Hepatocyte (in vitro differentiated cells): ENCODE data around the gene FXYD1. TPM values are rescaled to one million over a fixed set of nuclear protein-coding genes. Genes with fewer than 3 reads are reported as not detected.

Experiments
- DNase-seq: peaks from one replicate; pipeline ENCODE4 v3.0.0-alpha.2; 2016; ENCODE audit warnings: low spot score
- H2AFZ ChIP-seq: fragments of 200-600 bp; sonication (generic); 2 replicates; pipeline ENCODE4 v1.6.0; 2016; ENCODE audit warnings: antibody characterized with exemption, mild to moderate bottlenecking
- H3K27ac ChIP-seq: fragments of 200-600 bp; sonication (generic); 2 replicates; pipeline ENCODE4 v1.5.1; 2016; ENCODE audit warnings: mild to moderate bottlenecking
- H3K27me3 ChIP-seq: fragments of 200-600 bp; sonication (generic); 2 replicates; pipeline ENCODE4 v1.6.1; 2016
- H3K36me3 ChIP-seq: fragments of 200-600 bp; sonication (generic); replicated peaks from 2 replicates; pipeline ENCODE4 v1.5.1; 2016; ENCODE audit warnings: low read depth; ENCODE audit not compliant: insufficient read depth
- H3K4me1 ChIP-seq: fragments of 200-600 bp; sonication (generic); 2 replicates; pipeline ENCODE4 v1.5.1; 2016; ENCODE audit warnings: mild to moderate bottlenecking, moderate library complexity; ENCODE audit not compliant: insufficient read depth
- H3K4me2 ChIP-seq: fragments of 200-600 bp; sonication (generic); 2 replicates; pipeline ENCODE4 v1.6.0; 2016
- H3K4me3 ChIP-seq: fragments of 200-600 bp; sonication (generic); 2 replicates; pipeline ENCODE4 v1.5.1; 2016; ENCODE audit warnings: mild to moderate bottlenecking
- H3K79me2 ChIP-seq: fragments of 200-600 bp; sonication (generic); 2 replicates; pipeline ENCODE4 v1.6.0; 2017; ENCODE audit warnings: mild to moderate bottlenecking
- H3K9me2 ChIP-seq: fragments of 200-600 bp; sonication (generic); replicated peaks from 2 replicates; pipeline ENCODE4 v1.6.0; 2017; ENCODE audit warnings: mild to moderate bottlenecking; ENCODE audit not compliant: insufficient read depth
- H3K9me3 ChIP-seq: fragments of 200-600 bp; sonication (generic); 2 replicates; pipeline ENCODE4 v1.5.1; 2016; ENCODE audit warnings: low read depth, mild to moderate bottlenecking
- H4K20me1 ChIP-seq: fragments of 200-600 bp; sonication (generic); 2 replicates; pipeline ENCODE4 v1.6.0; 2016; ENCODE audit warnings: mild to moderate bottlenecking; ENCODE audit not compliant: insufficient read depth, poor library complexity, severe bottlenecking
- EZH2 ChIP-seq: fragments of 200-600 bp; sonication (generic); IDR thresholded peaks from 2 replicates; pipeline ENCODE4 v1.6.1; 2016; ENCODE audit warnings: antibody characterized with exemption, mild to moderate bottlenecking, borderline replicate concordance
- EZH2phosphoT487 ChIP-seq: fragments of 200-600 bp; sonication (generic); IDR thresholded peaks from one replicate; pipeline ENCODE4 v1.6.1; 2018; ENCODE audit warnings: antibody characterized with exemption, mild to moderate bottlenecking, low read depth, moderate library complexity; ENCODE audit not compliant: unreplicated experiment, severe bottlenecking
- WGBS: methylation state at CpG from one replicate; pipeline ENCODE4 v1.1.6; 2016; ENCODE audit warnings: low lambda C conversion rate; ENCODE audit errors: missing lambda C conversion rate; 5-methylcytosine and 5-hydroxymethylcytosine counted together
- polyA plus RNA-seq: library from polyadenylated mRNA; unstranded; fragments of >200 nt; fragmentation: Nextera tagmentation; extraction: Ambion mirVana; gene quantifications from 2 replicates; pipeline ENCODE4 v1.2.1, GENCODE V29; 2016
- small RNA-seq: library from RNA; depleted of rRNA; stranded (forward); fragments of <200 nt; gene quantifications from one replicate; pipeline ENCODE3, GENCODE V24; 2014
- total RNA-seq: library from RNA; depleted of rRNA; stranded (reverse); fragments of >200 nt; gene quantifications from 2 replicates; pipeline ENCODE4 v1.2.3, GENCODE V29; 2014
- TF ChIP-seq, protein P1 (sequence below): fragments of 200-600 bp; sonication (generic); IDR thresholded peaks from 2 replicates; pipeline ENCODE4 v1.5.1; 2016; ENCODE audit warnings: antibody characterized with exemption, mild to moderate bottlenecking; ENCODE audit not compliant: poor library complexity

FXYD1 gene
- total and polyA plus RNA-seq, 2 experiments from 2014 or later = 2.9 to 22.0 TPM

DNA sequence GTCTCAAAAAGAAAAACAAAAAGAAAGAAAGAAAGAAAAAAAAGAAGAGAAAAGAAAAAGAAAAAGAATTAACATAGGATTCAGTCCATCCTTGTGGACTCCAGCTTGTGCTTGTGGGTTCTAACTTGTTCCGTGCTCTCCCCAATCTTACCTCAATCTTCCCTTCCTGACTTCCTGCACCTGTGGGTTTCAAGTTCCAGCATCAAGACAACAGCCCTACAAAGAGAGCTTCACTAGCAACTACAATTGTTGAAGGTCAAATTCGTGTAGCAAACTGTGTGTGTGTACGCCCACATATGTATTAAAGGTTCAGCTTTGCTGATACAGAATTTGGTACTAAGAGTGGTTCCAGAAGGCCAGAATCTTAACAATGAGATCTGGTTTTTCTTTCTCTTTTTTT, 41.2 kb downstream of the FXYD1 start:
- TF ChIP-seq, protein P1, sequence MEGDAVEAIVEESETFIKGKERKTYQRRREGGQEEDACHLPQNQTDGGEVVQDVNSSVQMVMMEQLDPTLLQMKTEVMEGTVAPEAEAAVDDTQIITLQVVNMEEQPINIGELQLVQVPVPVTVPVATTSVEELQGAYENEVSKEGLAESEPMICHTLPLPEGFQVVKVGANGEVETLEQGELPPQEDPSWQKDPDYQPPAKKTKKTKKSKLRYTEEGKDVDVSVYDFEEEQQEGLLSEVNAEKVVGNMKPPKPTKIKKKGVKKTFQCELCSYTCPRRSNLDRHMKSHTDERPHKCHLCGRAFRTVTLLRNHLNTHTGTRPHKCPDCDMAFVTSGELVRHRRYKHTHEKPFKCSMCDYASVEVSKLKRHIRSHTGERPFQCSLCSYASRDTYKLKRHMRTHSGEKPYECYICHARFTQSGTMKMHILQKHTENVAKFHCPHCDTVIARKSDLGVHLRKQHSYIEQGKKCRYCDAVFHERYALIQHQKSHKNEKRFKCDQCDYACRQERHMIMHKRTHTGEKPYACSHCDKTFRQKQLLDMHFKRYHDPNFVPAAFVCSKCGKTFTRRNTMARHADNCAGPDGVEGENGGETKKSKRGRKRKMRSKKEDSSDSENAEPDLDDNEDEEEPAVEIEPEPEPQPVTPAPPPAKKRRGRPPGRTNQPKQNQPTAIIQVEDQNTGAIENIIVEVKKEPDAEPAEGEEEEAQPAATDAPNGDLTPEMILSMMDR = no peak
- TF ChIP-seq EZH2phosphoT487 (no peak), EZH2 (no peak)
- WGBS = 92% methylated on average over 3 of the region's 3 CpGs
- DNase-seq = no peak

GRCh38 chr19:35181387-35181786, 42.8 kb downstream of the FXYD1 start:
- no peak for DNase-seq
- no peaks in the 10 kb centered on the region for H3K9me3 ChIP-seq
- no peaks in the 10 kb centered on the region for H4K20me1 ChIP-seq
- H3K4me2 ChIP-seq = no peak overlapping the region
- no peaks in the 10 kb centered on the region for H3K4me1 ChIP-seq
- no peaks in the 10 kb centered on the region for H3K9me2 ChIP-seq
- no peaks in the 10 kb centered on the region for H3K79me2 ChIP-seq
- WGBS = 89% methylated on average over 1 of the region's 1 CpG
- TF ChIP-seq EZH2phosphoT487 = no peak
- H2AFZ ChIP-seq = no peak overlapping the region
- no peak overlapping the region for H3K4me3 ChIP-seq
- H3K36me3 ChIP-seq = no peaks in the 10 kb centered on the region
- no peaks in the 10 kb centered on the region for H3K27me3 ChIP-seq
- no peak overlapping the region for H3K27ac ChIP-seq

More for the DNA sequence above, 41.2 kb downstream of the FXYD1 start:
- H3K9me3 ChIP-seq = no peaks in the 10 kb centered on the region
- H4K20me1 ChIP-seq = no peaks in the 10 kb centered on the region
- no peak overlapping the region for H3K4me3 ChIP-seq
- H3K79me2 ChIP-seq = no peaks in the 10 kb centered on the region
- no peaks in the 10 kb centered on the region for H3K4me1 ChIP-seq
- H2AFZ ChIP-seq = no peak overlapping the region
- no peaks in the 10 kb centered on the region for H3K27me3 ChIP-seq
- H3K36me3 ChIP-seq = no peaks in the 10 kb centered on the region
- H3K27ac ChIP-seq = no peak overlapping the region
- H3K9me2 ChIP-seq = no peaks in the 10 kb centered on the region
- no peak overlapping the region for H3K4me2 ChIP-seq

- 85% methylated on average over 1 of the region's 1 CpG for WGBS
- DNase-seq = no peak
- no peak overlapping the region for H3K27ac ChIP-seq
- no peaks in the 10 kb centered on the region for H3K9me2 ChIP-seq
- H3K4me2 ChIP-seq = no peak overlapping the region
- H3K27me3 ChIP-seq = no peaks in the 10 kb centered on the region
- H3K9me3 ChIP-seq = no peaks in the 10 kb centered on the region
- TF ChIP-seq, protein P1 = no peak
- TF ChIP-seq EZH2phosphoT487 = no peak
- TF ChIP-seq EZH2 = no peak
- H3K4me3 ChIP-seq = no peak overlapping the region
- no peaks in the 10 kb centered on the region for H4K20me1 ChIP-seq
- H3K79me2 ChIP-seq = no peaks in the 10 kb centered on the region
- no peak overlapping the region for H2AFZ ChIP-seq
- no peaks in the 10 kb centered on the region for H3K4me1 ChIP-seq
- no peaks in the 10 kb centered on the region for H3K36me3 ChIP-seq
Observed at GRCh38 chr19:35184267-35184666, 45.6 kb downstream of the FXYD1 start.

- no peaks in the 10 kb centered on the region for H3K79me2 ChIP-seq
- TF ChIP-seq EZH2phosphoT487 = no peak
- TF ChIP-seq EZH2 = no peak
- TF ChIP-seq, protein P1 = no peak
- no peak overlapping the region for H3K27ac ChIP-seq
- 87% methylated on average over 2 of the region's 2 CpGs for WGBS
- H3K9me2 ChIP-seq = no peaks in the 10 kb centered on the region
- no peaks in the 10 kb centered on the region for H3K4me1 ChIP-seq
- H2AFZ ChIP-seq = no peak overlapping the region
- no peaks in the 10 kb centered on the region for H4K20me1 ChIP-seq
- H3K36me3 ChIP-seq = no peaks in the 10 kb centered on the region
- H3K9me3 ChIP-seq = no peaks in the 10 kb centered on the region
- no peak overlapping the region for H3K4me2 ChIP-seq
- no peaks in the 10 kb centered on the region for H3K27me3 ChIP-seq
- no peak overlapping the region for H3K4me3 ChIP-seq
- DNase-seq = no peak
Observed at GRCh38 chr19:35184884-35185283, 46.3 kb downstream of the FXYD1 start.

Small RNA genes lying within 50 kb of the gene (small RNA-seq; reads per million reads assigned to genes)
- gene AC020907.2 = not detected

Other genes starting within 250 kb of the FXYD1 start
- gene ZNF30, start 211.9 kb upstream of the FXYD1 start, total RNA-seq = 3.0 and 3.2 TPM in 2 replicates
- gene ZNF30, start 211.9 kb upstream of the FXYD1 start, polyA plus RNA-seq = 1.1 and 1.2 TPM in 2 replicates
- gene ZNF792, start 174.6 kb upstream of the FXYD1 start, total RNA-seq = 9.5 and 10.6 TPM in 2 replicates
- gene ZNF792, start 174.6 kb upstream of the FXYD1 start, polyA plus RNA-seq = 3.5 and 3.6 TPM in 2 replicates
- gene GRAMD1A, start 138.5 kb upstream of the FXYD1 start, total RNA-seq = 34.8 and 35.4 TPM in 2 replicates
- gene GRAMD1A, start 138.5 kb upstream of the FXYD1 start, polyA plus RNA-seq = 80.2 and 92.4 TPM in 2 replicates
- 0.20 and 0.60 TPM in 2 replicates for gene SCN1B, start 108.4 kb upstream of the FXYD1 start, total RNA-seq
- 2.5 and 3.1 TPM in 2 replicates for gene SCN1B, start 108.4 kb upstream of the FXYD1 start, polyA plus RNA-seq
- gene HPN, start 97.1 kb upstream of the FXYD1 start, total RNA-seq = 150 and 162 TPM in 2 replicates
- 206 and 241 TPM in 2 replicates for gene HPN, start 97.1 kb upstream of the FXYD1 start, polyA plus RNA-seq
- 225 and 235 TPM in 2 replicates for gene FXYD3, start 23.0 kb upstream of the FXYD1 start, total RNA-seq
- gene FXYD3, start 23.0 kb upstream of the FXYD1 start, polyA plus RNA-seq = 491 and 542 TPM in 2 replicates
- 2.4 and 6.3 TPM in 2 replicates for gene LGI4, start 3.8 kb upstream of the FXYD1 start, total RNA-seq
- 5.2 and 8.8 TPM in 2 replicates for gene LGI4, start 3.8 kb upstream of the FXYD1 start, polyA plus RNA-seq
- 0.27 TPM in 1 of 2 replicates, not detected in the other for gene FXYD7, start 4.4 kb downstream of the FXYD1 start, total RNA-seq
- 0.22 and 0.46 TPM in 2 replicates for gene FXYD7, start 4.4 kb downstream of the FXYD1 start, polyA plus RNA-seq
- 36.4 and 42.8 TPM in 2 replicates for gene FXYD5, start 15.9 kb downstream of the FXYD1 start, total RNA-seq
- 81.1 and 90.2 TPM in 2 replicates for gene FXYD5, start 15.9 kb downstream of the FXYD1 start, polyA plus RNA-seq
- 0.56 TPM in 1 of 2 replicates, not detected in the other for gene FAM187B, start 89.9 kb downstream of the FXYD1 start, total RNA-seq
- not detected in 2 replicates for gene FAM187B, start 89.9 kb downstream of the FXYD1 start, polyA plus RNA-seq
- gene LSR, start 110.2 kb downstream of the FXYD1 start, total RNA-seq = 89.9 and 113 TPM in 2 replicates
- gene LSR, start 110.2 kb downstream of the FXYD1 start, polyA plus RNA-seq = 255 and 296 TPM in 2 replicates
- 55.6 and 61.4 TPM in 2 replicates for gene USF2, start 130.1 kb downstream of the FXYD1 start, total RNA-seq
- gene USF2, start 130.1 kb downstream of the FXYD1 start, polyA plus RNA-seq = 30.2 and 35.0 TPM in 2 replicates
- gene HAMP, start 143.7 kb downstream of the FXYD1 start, total RNA-seq = 5.1 and 7.0 TPM in 2 replicates
- 49.3 and 55.8 TPM in 2 replicates for gene HAMP, start 143.7 kb downstream of the FXYD1 start, polyA plus RNA-seq
- gene MAG, start 153.3 kb downstream of the FXYD1 start, total RNA-seq = 2.8 TPM in 1 of 2 replicates, not detected in the other
- gene MAG, start 153.3 kb downstream of the FXYD1 start, polyA plus RNA-seq = 0.47 and 0.81 TPM in 2 replicates
- gene CD22, start 190.4 kb downstream of the FXYD1 start, total RNA-seq = 1.6 and 3.5 TPM in 2 replicates
- gene CD22, start 190.4 kb downstream of the FXYD1 start, polyA plus RNA-seq = 1.9 TPM in 1 of 2 replicates, not detected in the other
- not detected in 2 replicates for gene FFAR1, start 209.1 kb downstream of the FXYD1 start, total RNA-seq
- not detected in 2 replicates for gene FFAR1, start 209.1 kb downstream of the FXYD1 start, polyA plus RNA-seq
- gene FFAR3, start 219.6 kb downstream of the FXYD1 start, total RNA-seq = 0.80 and 1.6 TPM in 2 replicates
- gene FFAR3, start 219.6 kb downstream of the FXYD1 start, polyA plus RNA-seq = 2.4 TPM in 1 of 2 replicates, not detected in the other
- not detected in 2 replicates for gene GPR42, start 232.2 kb downstream of the FXYD1 start, total RNA-seq
- gene GPR42, start 232.2 kb downstream of the FXYD1 start, polyA plus RNA-seq = 0.17 TPM in 1 of 2 replicates, not detected in the other